H9 (cell line): Measurements from ENCODE around the gene WFIKKN2. TPM values are rescaled to one million over a fixed set of nuclear protein-coding genes. Genes with fewer than 3 reads are reported as not detected.
A peak's percentile ranks its signal among the peaks of the same experiment; 100 is the strongest.

Source experiments
- DNase-seq: peaks from one replicate; pipeline ENCODE4 v3.0.0-alpha.2; 2017
- H2AFZ ChIP-seq: one replicate; pipeline ENCODE4 v1.6.1; 2013; ENCODE audit warnings: mild to moderate bottlenecking, low read length, control low read depth, moderate library complexity
- H2AK5ac ChIP-seq: 2 replicates; pipeline ENCODE4 v1.6.1; 2013; ENCODE audit warnings: low read length, control low read depth, mixed read lengths; ENCODE audit not compliant: insufficient read length
- H2BK120ac ChIP-seq: one replicate; pipeline ENCODE4 v1.6.1; 2013; ENCODE audit warnings: low read depth, mild to moderate bottlenecking, low read length, control low read depth, inconsistent platforms; ENCODE audit not compliant: poor library complexity, severe bottlenecking
- H2BK12ac ChIP-seq: 2 replicates; pipeline ENCODE4 v1.6.1; 2013; ENCODE audit warnings: low read length, control low read depth, mixed read lengths, low read depth; ENCODE audit not compliant: insufficient read length
- H2BK15ac ChIP-seq: 2 replicates; pipeline ENCODE4 v1.6.1; 2013; ENCODE audit warnings: low read depth, low read length, control low read depth
- H2BK20ac ChIP-seq: one replicate; pipeline ENCODE4 v1.6.1; 2013; ENCODE audit warnings: low read depth, mild to moderate bottlenecking, low read length, control low read depth, inconsistent platforms; ENCODE audit not compliant: poor library complexity, severe bottlenecking
- H2BK5ac ChIP-seq: 2 replicates; pipeline ENCODE4 v1.6.1; 2013; ENCODE audit warnings: low read length, control low read depth, mixed read lengths; ENCODE audit not compliant: insufficient read length
- H3K14ac ChIP-seq: 2 replicates; pipeline ENCODE4 v1.6.1; 2013; ENCODE audit warnings: low read length, control low read depth; ENCODE audit not compliant: insufficient read depth
- H3K18ac ChIP-seq: 2 replicates; pipeline ENCODE4 v1.6.1; 2013; ENCODE audit warnings: low read depth, mild to moderate bottlenecking, mixed read lengths, low read length, control low read depth; ENCODE audit not compliant: insufficient read length
- H3K23ac ChIP-seq: 2 replicates; pipeline ENCODE4 v1.6.1; 2013; ENCODE audit warnings: low read length, control low read depth, mixed read lengths, low read depth; ENCODE audit not compliant: insufficient read length
- H3K23me2 ChIP-seq: 2 replicates; pipeline ENCODE4 v1.6.1; 2013; ENCODE audit warnings: low read depth, mild to moderate bottlenecking, mixed read lengths, low read length, control low read depth; ENCODE audit not compliant: insufficient read length, poor library complexity, severe bottlenecking
- H3K27ac ChIP-seq: 2 replicates; pipeline ENCODE4 v1.5.1; 2013; ENCODE audit warnings: low read length, control low read depth, mixed read lengths, low read depth; ENCODE audit not compliant: insufficient read length
- H3K27me3 ChIP-seq: 2 replicates; pipeline ENCODE4 v1.6.1; 2013; ENCODE audit warnings: low read length, control low read depth, inconsistent platforms; ENCODE audit not compliant: insufficient read depth
- H3K4ac ChIP-seq: 2 replicates; pipeline ENCODE4 v1.6.1; 2013; ENCODE audit warnings: low read depth, mild to moderate bottlenecking, control low read depth, inconsistent platforms, low read length, moderate library complexity
- H3K4me1 ChIP-seq: 2 replicates; pipeline ENCODE4 v1.6.1; 2013; ENCODE audit warnings: low read length, control low read depth, inconsistent platforms; ENCODE audit not compliant: insufficient read depth
- H3K4me2 ChIP-seq: 2 replicates; pipeline ENCODE4 v1.6.1; 2013; ENCODE audit warnings: low read length, control low read depth, mixed read lengths; ENCODE audit not compliant: insufficient read length, insufficient read depth
- H3K56ac ChIP-seq: 2 replicates; pipeline ENCODE4 v1.6.1; 2013; ENCODE audit warnings: low read depth, mild to moderate bottlenecking, mixed read lengths, low read length, control low read depth; ENCODE audit not compliant: insufficient read length
- H3K79me1 ChIP-seq: 2 replicates; pipeline ENCODE4 v1.6.1; 2013; ENCODE audit warnings: low read depth, mild to moderate bottlenecking, moderate library complexity, low read length, control low read depth, inconsistent platforms; ENCODE audit not compliant: insufficient read depth, poor library complexity, severe bottlenecking
- H3K79me2 ChIP-seq: 2 replicates; pipeline ENCODE4 v1.6.1; 2013; ENCODE audit warnings: low read length, control low read depth, inconsistent platforms; ENCODE audit not compliant: insufficient read depth
- H3K9ac ChIP-seq: 2 replicates; pipeline ENCODE4 v1.6.1; 2013; ENCODE audit warnings: low read length, control low read depth, mixed read lengths; ENCODE audit not compliant: insufficient read length; ENCODE audit errors: extremely low read depth
- H3K9me3 ChIP-seq: one replicate; pipeline ENCODE4 v1.6.1; 2013; ENCODE audit warnings: low read depth, low read length, inconsistent platforms; ENCODE audit not compliant: control insufficient read depth
- H3T11ph ChIP-seq: one replicate; pipeline ENCODE4 v1.6.1; 2013; ENCODE audit warnings: mild to moderate bottlenecking, low read length, control low read depth, inconsistent platforms
- H4K20me1 ChIP-seq: one replicate; pipeline ENCODE4 v1.6.1; 2013; ENCODE audit not compliant: control insufficient read depth, insufficient read length, insufficient read depth
- H4K5ac ChIP-seq: 2 replicates; pipeline ENCODE4 v1.6.1; 2013; ENCODE audit warnings: low read depth, mild to moderate bottlenecking, mixed read lengths, low read length, control low read depth; ENCODE audit not compliant: insufficient read length
- H4K8ac ChIP-seq: replicated peaks from 2 replicates; pipeline ENCODE4 v1.6.1; 2013; ENCODE audit warnings: low read length, control low read depth, mixed read lengths, low read depth; ENCODE audit not compliant: insufficient read length
- H4K91ac ChIP-seq: 2 replicates; pipeline ENCODE4 v1.6.1; 2013; ENCODE audit warnings: low read depth, mild to moderate bottlenecking, moderate library complexity, mixed read lengths, low read length, control low read depth; ENCODE audit not compliant: insufficient read length
- H3K27ac Mint-ChIP-seq, 3 experiments: 2 replicates in 2 of 3; 3 replicates in 1 of 3; pipeline ENCODE4 v1.8.0; 2020 to 2021; ENCODE audit warnings: mixed read lengths in 3 of 3, mild to moderate bottlenecking in 1 of 3, moderate library complexity in 1 of 3
- H3K27me3 Mint-ChIP-seq: 2 replicates; pipeline ENCODE4 v1.8.0; 2021; ENCODE audit warnings: low read depth, mild to moderate bottlenecking, moderate library complexity, mixed read lengths
- H3K36me3 Mint-ChIP-seq, 3 experiments: 2 replicates in 2 of 3; 3 replicates in 1 of 3; pipeline ENCODE4 v1.8.0; 2020 to 2021; ENCODE audit warnings: low read depth in 3 of 3, mixed read lengths in 3 of 3; ENCODE audit not compliant: insufficient read depth in 1 of 3
- H3K4me1 Mint-ChIP-seq, 2 experiments: 2 replicates each; pipeline ENCODE4 v1.8.0; 2020; ENCODE audit warnings: mixed read lengths in 2 of 2
- H3K4me3 Mint-ChIP-seq, 2 experiments: 2 replicates in 1 of 2; 3 replicates in 1 of 2; pipeline ENCODE4 v1.8.0; 2020 to 2021; ENCODE audit warnings: mild to moderate bottlenecking in 2 of 2, mixed read lengths in 2 of 2, moderate library complexity in 1 of 2
- H3K9me3 Mint-ChIP-seq, 2 experiments: 2 replicates in 1 of 2; 3 replicates in 1 of 2; pipeline ENCODE4 v1.8.0; 2020; ENCODE audit warnings: mild to moderate bottlenecking in 2 of 2, mixed read lengths in 2 of 2, moderate library complexity in 1 of 2
- WGBS: extraction: QIAGEN DNeasy Blood & Tissue Kit; methylation state at CpG from one replicate; pipeline ENCODE4 v1.1.7; 2013; ENCODE audit warnings: missing lambda C conversion rate, low lambda C conversion rate, mixed read lengths; ENCODE audit not compliant: insufficient read length; ENCODE audit errors: extremely low coverage; 5-methylcytosine and 5-hydroxymethylcytosine counted together
- total RNA-seq: library from RNA; stranded (reverse); gene quantifications from 2 replicates; pipeline ENCODE4 v1.2.1, GENCODE V29; 2021
- TF ChIP-seq, protein P1 (sequence below): fragments of 200-600 bp; sonication (generic); conservative IDR thresholded peaks from 3 replicates; pipeline ENCODE4 v1.8.0; 2021; ENCODE audit warnings: antibody characterized with exemption, mild to moderate bottlenecking

Gene WFIKKN2
- total RNA-seq, 1 experiment from 2014 or later: 1.1 TPM

DNA sequence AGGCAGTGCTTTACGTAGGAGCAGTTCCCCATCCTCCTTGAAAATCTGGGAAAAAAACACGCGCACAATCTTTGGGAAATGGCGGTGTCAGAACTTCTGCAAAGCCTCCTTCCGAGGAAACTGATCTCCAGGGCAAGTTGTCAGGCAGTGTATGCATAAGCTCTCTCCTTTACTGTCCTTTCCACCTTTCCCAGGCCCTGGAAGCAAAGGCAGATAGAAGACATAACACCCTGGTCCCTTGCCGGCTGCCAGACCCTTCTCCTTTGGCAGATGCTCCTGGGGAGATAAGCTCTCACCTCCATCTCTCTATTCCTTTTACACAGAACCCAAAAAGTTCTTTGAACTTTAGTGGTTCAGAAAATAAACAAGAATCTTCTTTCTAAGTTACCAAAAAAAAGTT, 18.4 kb downstream of the WFIKKN2 start:
- Histone ChIP-seq H2AFZ (no peak overlapping the region), H2BK20ac (no peak overlapping the region), H4K8ac (no peak overlapping the region), H4K20me1 (no peaks in the 10 kb centered on the region), H2AK5ac (no peak overlapping the region), H2BK12ac (no peak overlapping the region), H4K5ac (no peak overlapping the region), H3K9ac (no peak overlapping the region), H3K56ac (no peak overlapping the region), H3K4me1 (no peaks in the 10 kb centered on the region), H3K9me3 (no peaks in the 10 kb centered on the region), H3K27ac (no peak overlapping the region), H2BK5ac (no peak overlapping the region), H3K14ac (no peak overlapping the region), H3K23me2 (no peaks in the 10 kb centered on the region), H3K4ac (no peak overlapping the region), H2BK15ac (peak overlapping the region; percentile 27; the same call in 1 of the 2 replicates), H3T11ph (no peak overlapping the region), H3K79me2 (no peaks in the 10 kb centered on the region), H3K27me3 (no peaks in the 10 kb centered on the region), H3K79me1 (no peaks in the 10 kb centered on the region), H3K23ac (no peak overlapping the region), H4K91ac (no peak overlapping the region), H3K18ac (no peak overlapping the region), H2BK120ac (no peak overlapping the region), H3K4me2 (no peak overlapping the region)
- Mint-ChIP-seq H3K4me1 (peaks cover 2 to 10% of the 10 kb centered on the region in 2 experiments), H3K36me3 (no peaks in the 10 kb centered on the region), H3K9me3 (no peaks in the 10 kb centered on the region), H3K4me3 (no peak overlapping the region), H3K27me3 (peaks cover 3% of the 10 kb centered on the region), H3K27ac (no peak overlapping the region)
- TF ChIP-seq, protein P1, sequence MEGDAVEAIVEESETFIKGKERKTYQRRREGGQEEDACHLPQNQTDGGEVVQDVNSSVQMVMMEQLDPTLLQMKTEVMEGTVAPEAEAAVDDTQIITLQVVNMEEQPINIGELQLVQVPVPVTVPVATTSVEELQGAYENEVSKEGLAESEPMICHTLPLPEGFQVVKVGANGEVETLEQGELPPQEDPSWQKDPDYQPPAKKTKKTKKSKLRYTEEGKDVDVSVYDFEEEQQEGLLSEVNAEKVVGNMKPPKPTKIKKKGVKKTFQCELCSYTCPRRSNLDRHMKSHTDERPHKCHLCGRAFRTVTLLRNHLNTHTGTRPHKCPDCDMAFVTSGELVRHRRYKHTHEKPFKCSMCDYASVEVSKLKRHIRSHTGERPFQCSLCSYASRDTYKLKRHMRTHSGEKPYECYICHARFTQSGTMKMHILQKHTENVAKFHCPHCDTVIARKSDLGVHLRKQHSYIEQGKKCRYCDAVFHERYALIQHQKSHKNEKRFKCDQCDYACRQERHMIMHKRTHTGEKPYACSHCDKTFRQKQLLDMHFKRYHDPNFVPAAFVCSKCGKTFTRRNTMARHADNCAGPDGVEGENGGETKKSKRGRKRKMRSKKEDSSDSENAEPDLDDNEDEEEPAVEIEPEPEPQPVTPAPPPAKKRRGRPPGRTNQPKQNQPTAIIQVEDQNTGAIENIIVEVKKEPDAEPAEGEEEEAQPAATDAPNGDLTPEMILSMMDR: no peak
- no CpG with 5 or more reads among the region's 6 CpGs for WGBS
- peak; percentile 18 for DNase-seq
